Mesenchymal stem cell (in vitro differentiated cells and primary cell): ENCODE results near the gene PRCD.

Experiments
- DNase-seq: peaks from one replicate; pipeline ENCODE4 v3.0.0-alpha.2; 2013
- H2AFZ ChIP-seq: one replicate; pipeline ENCODE4 v1.6.1; 2013; ENCODE audit warnings: low read depth, mild to moderate bottlenecking, control low read depth, inconsistent platforms, low read length, moderate library complexity
- H2AK5ac ChIP-seq: 2 replicates; pipeline ENCODE4 v1.6.1; 2013; ENCODE audit warnings: low read length, moderate library complexity, mild to moderate bottlenecking, inconsistent platforms; ENCODE audit not compliant: severe bottlenecking
- H2BK120ac ChIP-seq: one replicate; pipeline ENCODE4 v1.6.1; 2013; ENCODE audit warnings: low read depth, mild to moderate bottlenecking, inconsistent platforms, low read length, moderate library complexity
- H2BK12ac ChIP-seq, 2 experiments: one replicate each; pipeline ENCODE4 v1.6.1; 2013; ENCODE audit warnings: inconsistent platforms in 2 of 2, low read length in 2 of 2, mild to moderate bottlenecking in 2 of 2, moderate library complexity in 2 of 2, control low read depth in 1 of 2
- H2BK15ac ChIP-seq: one replicate; pipeline ENCODE4 v1.6.1; 2013; ENCODE audit warnings: mild to moderate bottlenecking, low read depth, inconsistent platforms; ENCODE audit not compliant: poor library complexity, severe bottlenecking
- H2BK5ac ChIP-seq: 2 replicates; pipeline ENCODE4 v1.6.1; 2013; ENCODE audit warnings: low read depth, mild to moderate bottlenecking, low read length, control low read depth, inconsistent platforms; ENCODE audit not compliant: poor library complexity, severe bottlenecking
- H3K14ac ChIP-seq, 2 experiments: one replicate each; pipeline ENCODE4 v1.6.1; 2013; ENCODE audit warnings: inconsistent platforms in 2 of 2, low read length in 2 of 2, control low read depth in 1 of 2, mild to moderate bottlenecking in 1 of 2, moderate library complexity in 1 of 2
- H3K18ac ChIP-seq, 2 experiments: one replicate each; pipeline ENCODE4 v1.6.1; 2013; ENCODE audit warnings: inconsistent platforms in 2 of 2, low read length in 2 of 2, control low read depth in 1 of 2, low read depth in 1 of 2, mild to moderate bottlenecking in 1 of 2
- H3K23ac ChIP-seq, 2 experiments: one replicate each; pipeline ENCODE4 v1.6.1; 2013; ENCODE audit warnings: inconsistent platforms in 2 of 2, low read length in 2 of 2, mild to moderate bottlenecking in 2 of 2, moderate library complexity in 2 of 2, control low read depth in 1 of 2
- H3K27ac ChIP-seq: 2 replicates; pipeline ENCODE4 v1.5.1; 2013; ENCODE audit warnings: mild to moderate bottlenecking, moderate library complexity, low read length, control low read depth, inconsistent platforms; ENCODE audit not compliant: poor library complexity, severe bottlenecking
- H3K27me3 ChIP-seq, 2 experiments: 2 replicates each; pipeline versions ENCODE4 v1.6.1 to v1.7.0; 2013; ENCODE audit warnings: low read length in 2 of 2, mild to moderate bottlenecking in 2 of 2, moderate library complexity in 2 of 2, control low read depth in 1 of 2, inconsistent platforms in 1 of 2; ENCODE audit not compliant: control insufficient read depth in 1 of 2, insufficient read depth in 1 of 2
- H3K36me3 ChIP-seq, 2 experiments: 2 replicates each; pipeline versions ENCODE4 v1.6.1 to v1.7.0; 2013; ENCODE audit warnings: low read length in 2 of 2, control low read depth in 1 of 2, inconsistent platforms in 1 of 2, low read depth in 1 of 2, mild to moderate bottlenecking in 1 of 2; ENCODE audit not compliant: insufficient read depth in 2 of 2, control insufficient read depth in 1 of 2
- H3K4ac ChIP-seq, 2 experiments: one replicate each; pipeline ENCODE4 v1.6.1; 2013; ENCODE audit warnings: inconsistent platforms in 2 of 2, low read length in 2 of 2, mild to moderate bottlenecking in 2 of 2, moderate library complexity in 2 of 2, control low read depth in 1 of 2, low read depth in 1 of 2
- H3K4me1 ChIP-seq: 2 replicates; pipeline ENCODE4 v1.6.1; 2013; ENCODE audit warnings: low read depth, low read length, control low read depth; ENCODE audit not compliant: control insufficient read depth, insufficient read depth
- H3K4me2 ChIP-seq: 2 replicates; pipeline ENCODE4 v1.6.1; 2013; ENCODE audit warnings: low read length, mild to moderate bottlenecking, inconsistent platforms; ENCODE audit not compliant: poor library complexity, severe bottlenecking
- H3K4me3 ChIP-seq, 2 experiments: 2 replicates each; pipeline versions ENCODE4 v1.5.1 to v1.7.0; 2013; ENCODE audit warnings: low read length in 2 of 2, mild to moderate bottlenecking in 2 of 2, control low read depth in 1 of 2, low read depth in 1 of 2; ENCODE audit not compliant: insufficient read depth in 1 of 2
- H3K79me1 ChIP-seq: replicated peaks from 2 replicates; pipeline ENCODE4 v1.6.1; 2013; ENCODE audit warnings: mild to moderate bottlenecking, control low read depth, low read length, inconsistent platforms; ENCODE audit not compliant: poor library complexity, severe bottlenecking
- H3K9ac ChIP-seq: 2 replicates; pipeline ENCODE4 v1.7.0; 2013; ENCODE audit warnings: mild to moderate bottlenecking, low read length, moderate library complexity
- H3K9me3 ChIP-seq: 2 replicates; pipeline ENCODE4 v1.7.0; 2013; ENCODE audit warnings: mild to moderate bottlenecking, low read length; ENCODE audit not compliant: control insufficient read depth
- H4K8ac ChIP-seq: one replicate; pipeline ENCODE4 v1.6.1; 2013; ENCODE audit warnings: inconsistent platforms, mild to moderate bottlenecking, low read length, moderate library complexity
- H4K91ac ChIP-seq: one replicate; pipeline ENCODE4 v1.6.1; 2013; ENCODE audit warnings: mild to moderate bottlenecking, low read length, inconsistent platforms
- WGBS: methylation state at CpG from one replicate; pipeline ENCODE4 v1.1.7; 2013; ENCODE audit warnings: mixed read lengths; 5-methylcytosine and 5-hydroxymethylcytosine counted together

Gene PRCD

DNA sequence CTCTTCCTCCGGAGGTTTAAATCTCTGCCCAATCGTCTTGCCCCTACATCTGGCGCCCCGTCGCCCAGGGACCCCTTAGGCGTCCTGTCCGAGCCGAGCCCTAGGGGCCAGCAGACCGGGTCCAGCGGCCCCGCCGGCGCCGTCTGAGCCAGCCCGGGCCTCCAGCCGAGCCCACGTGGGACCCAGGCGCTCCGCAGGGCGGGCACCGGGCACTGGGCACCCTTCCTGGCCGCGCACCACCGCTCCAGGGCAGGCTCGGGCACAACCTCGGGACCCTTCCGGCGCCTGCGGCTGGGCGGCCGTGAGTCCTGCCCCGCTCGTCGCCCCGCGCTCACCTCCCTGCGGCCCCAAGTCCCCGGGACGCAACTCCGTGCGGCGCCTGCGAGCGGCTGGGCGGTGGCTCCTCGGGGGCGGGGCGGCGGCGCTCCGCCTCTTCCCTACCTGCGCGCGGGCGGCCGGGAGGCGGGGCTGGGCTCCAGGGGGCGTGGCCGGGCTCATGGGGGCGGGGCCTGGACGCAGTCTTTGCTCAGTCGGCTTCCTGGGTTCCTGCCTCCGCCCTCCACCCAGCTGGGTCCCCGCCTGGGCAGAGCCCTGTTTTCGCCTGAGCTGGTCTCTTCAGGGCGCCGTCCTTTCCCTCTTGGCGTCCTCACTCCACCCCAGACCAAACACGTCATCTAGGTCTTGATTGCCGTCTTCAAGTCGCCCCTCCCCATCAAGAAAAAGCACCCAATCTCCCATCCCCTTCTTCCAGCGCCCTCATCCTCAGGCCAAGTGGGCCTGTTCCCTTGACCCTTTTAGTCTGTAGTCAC is 38.6 kb upstream of the PRCD start, which contains the start of gene RHBDF2:
RHBDF2 (minus strand) TSS at position 406 of the 809 bp plus-strand sequence. CDS start 19,899 bp downstream, outside the sequence.
- Histone ChIP-seq H3K9me3 (no peaks in the 10 kb centered on the region), H2BK5ac (peak within 1 kb of the TSS; percentile 47), H3K14ac (peak within 1 kb of the TSS in 1 of 2 experiments; percentile 81), H3K4me1 (peaks cover 47% of the 10 kb centered on the region), H3K27me3 (peaks cover 0 to 41% of the 10 kb centered on the region in 2 experiments), H3K9ac (peak within 1 kb of the TSS; percentile 70), H3K23ac (no peak within 1 kb of the TSS), H2AK5ac (peak within 1 kb of the TSS; percentile 37), H3K36me3 (peaks cover 0 to 7% of the 10 kb centered on the region in 2 experiments), H3K79me1 (no peaks in the 10 kb centered on the region), H4K8ac (peak within 1 kb of the TSS; percentile 74), H3K4me3 (peak within 1 kb of the TSS; percentile 72 to 91), H3K4ac (peak within 1 kb of the TSS; percentile 70 to 87), H2AFZ (peak within 1 kb of the TSS; percentile 80), H2BK12ac (peak within 1 kb of the TSS; percentile 12 to 75), H3K4me2 (peak within 1 kb of the TSS; percentile 91), H3K27ac (peak within 1 kb of the TSS; percentile 91), H3K18ac (peak within 1 kb of the TSS; percentile 78 to 86), H2BK120ac (peak within 1 kb of the TSS; percentile 51), H2BK15ac (peak within 1 kb of the TSS; percentile 31), H4K91ac (peak within 1 kb of the TSS; percentile 30)
- peak; percentile 70 for DNase-seq
- under 1% methylated on average over 67 of the region's 72 CpGs for WGBS

DNA sequence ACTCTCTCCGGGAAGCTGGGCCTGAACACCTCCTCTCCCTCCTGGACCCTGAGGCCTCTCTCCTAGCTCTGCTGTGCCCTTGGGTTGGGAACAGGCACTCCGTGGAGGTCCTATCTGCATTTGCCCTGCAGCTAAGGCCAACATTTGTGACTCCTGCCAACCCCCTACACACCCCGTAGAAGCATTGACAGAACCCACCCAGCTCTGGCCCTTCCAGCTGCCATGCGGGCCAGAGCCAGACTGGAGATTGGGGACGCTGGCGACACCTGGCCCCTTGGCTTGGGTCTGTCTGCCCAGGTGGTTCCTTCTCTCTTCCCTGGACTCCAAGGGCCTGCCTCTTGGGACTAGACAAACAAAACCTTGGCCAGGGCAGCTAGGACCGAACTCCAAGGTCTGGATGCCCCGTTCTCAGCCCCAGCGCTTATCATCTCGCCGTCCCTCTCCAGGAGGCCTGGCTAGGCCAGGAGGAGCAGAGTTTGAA is 38.0 kb upstream of the PRCD start:
- peak overlapping the region; percentile 37 for H2AK5ac ChIP-seq
- H3K4ac ChIP-seq: peak overlapping the region in 1 of 2 experiments; percentile 87
- no peak overlapping the region for H3K23ac ChIP-seq
- H3K27me3 ChIP-seq: peaks cover 3 to 46% of the 10 kb centered on the region in 2 experiments
- no peak overlapping the region for H3K27ac ChIP-seq
- peak overlapping the region; percentile 70 for H3K9ac ChIP-seq
- no peaks in the 10 kb centered on the region for H3K79me1 ChIP-seq
- no peaks in the 10 kb centered on the region for H3K9me3 ChIP-seq
- H3K4me1 ChIP-seq: peaks cover 44% of the 10 kb centered on the region
- peak overlapping the region; percentile 47 for H2BK5ac ChIP-seq
- peak overlapping the region; percentile 42 for H4K8ac ChIP-seq
- H2AFZ ChIP-seq: peak overlapping the region; percentile 80
- peak overlapping the region in 1 of 2 experiments; percentile 81 for H3K14ac ChIP-seq
- peak overlapping the region; percentile 63 to 86 for H3K18ac ChIP-seq
- no peak for DNase-seq
- H3K36me3 ChIP-seq: peaks cover 0 to 4% of the 10 kb centered on the region in 2 experiments
- WGBS: 70% methylated on average over 11 of the region's 11 CpGs
- peak overlapping the region; percentile 0 for H3K4me2 ChIP-seq
- peak overlapping the region in 1 of 2 experiments; percentile 75 for H2BK12ac ChIP-seq
- peak overlapping the region; percentile 30 for H4K91ac ChIP-seq
- H3K4me3 ChIP-seq: peak overlapping the region in 1 of 2 experiments; percentile 72
- no peak overlapping the region for H2BK15ac ChIP-seq
- no peak overlapping the region for H2BK120ac ChIP-seq

DNA sequence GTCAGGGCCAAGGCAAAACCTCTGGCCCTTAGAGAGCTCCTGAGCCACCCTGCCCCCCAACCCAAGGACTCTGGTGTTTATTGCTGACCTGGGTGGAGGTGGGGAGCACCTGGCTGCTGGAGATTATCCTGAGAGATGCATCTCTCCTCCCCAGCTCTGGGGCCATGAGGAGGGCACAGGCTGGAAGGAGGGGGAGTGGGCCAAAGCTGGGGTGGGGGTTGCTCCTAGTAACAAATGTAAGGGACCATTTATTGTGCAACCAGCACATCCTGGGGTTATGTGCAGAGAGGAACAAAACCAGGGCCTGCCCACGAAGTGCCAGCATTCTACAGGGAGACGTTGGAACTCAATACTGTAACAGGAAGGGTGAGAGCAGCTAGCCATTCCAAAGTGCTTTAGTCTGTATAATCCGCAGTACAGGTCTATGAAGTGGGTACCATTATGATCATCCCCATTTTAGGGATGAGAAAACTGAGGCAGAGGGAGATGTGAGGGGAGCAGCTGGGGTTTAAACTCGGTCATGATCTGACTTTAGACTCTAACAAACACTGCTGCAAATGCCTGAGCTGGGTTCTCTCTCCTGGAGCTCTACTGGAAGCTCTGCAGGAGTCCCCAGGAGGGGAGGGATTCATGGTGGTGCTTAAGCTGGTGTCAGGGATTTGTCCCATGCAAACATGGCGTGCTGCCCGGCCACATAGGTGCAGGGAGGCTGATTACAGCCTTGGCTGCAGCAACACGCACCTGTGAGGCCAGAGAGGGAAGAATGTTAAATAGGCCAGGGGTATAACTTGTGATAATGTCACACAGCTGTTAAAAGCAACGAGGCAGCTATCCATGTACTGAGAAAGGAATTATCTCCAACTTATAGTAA is 37.3 kb upstream of the PRCD start:
- Histone ChIP-seq H3K4me2 (no peak overlapping the region), H2AFZ (no peak overlapping the region), H3K27me3 (peaks cover 10 to 46% of the 10 kb centered on the region in 2 experiments), H4K91ac (no peak overlapping the region), H3K18ac (no peak overlapping the region), H3K14ac (no peak overlapping the region), H3K4me3 (no peak overlapping the region), H3K79me1 (no peaks in the 10 kb centered on the region), H2BK120ac (no peak overlapping the region), H3K9ac (no peak overlapping the region), H3K9me3 (no peaks in the 10 kb centered on the region), H3K4me1 (peaks cover 36% of the 10 kb centered on the region), H2AK5ac (no peak overlapping the region), H2BK12ac (peak overlapping the region in 1 of 2 experiments; percentile 25), H3K23ac (no peak overlapping the region), H3K27ac (no peak overlapping the region), H4K8ac (no peak overlapping the region), H2BK5ac (no peak overlapping the region), H2BK15ac (no peak overlapping the region), H3K36me3 (peaks cover 0 to under 1% of the 10 kb centered on the region in 2 experiments), H3K4ac (no peak overlapping the region)
- WGBS: 84% methylated on average over 7 of the region's 8 CpGs
- DNase-seq: no peak
